HepG2 (cell line): ENCODE measurements around the gene TBC1D22A. TPM values are rescaled to one million over a fixed set of nuclear protein-coding genes. Genes with fewer than 3 reads are reported as not detected.

Experiments used
- ATAC-seq: fragments of 200-7000 bp; cut with Tn5 transposase; 3 replicates; pipeline ENCODE4 v1.9.1; 2020; ENCODE audit warnings: mild to moderate bottlenecking, moderate library complexity
- BruUV-seq: library from RNA; stranded (reverse); fragments of 400-500 nt; replicated peaks from 2 replicates; lab custom pipeline; 2021; lab: Mats Ljungman, UMichigan
- CTCF ChIA-PET: fragments of 300-600 bp; formaldehyde crosslinking; extraction: SDS; loops from one replicate; lab custom pipeline; 2021; ENCODE audit warnings: low total read pairs, inconsistent platforms, low intra/inter-chr PET ratio; lab: Yijun Ruan, JAX
- POLR2A ChIA-PET: fragments of 350-600 bp; sonication (Branson Sonifier 250); formaldehyde crosslinking; loops from one replicate; lab custom pipeline; 2020; ENCODE audit warnings: antibody characterized with exemption, inconsistent platforms; lab: Yijun Ruan, JAX
- DNase-seq: peaks from one replicate; pipeline ENCODE4 v3.0.0-alpha.2; 2015; ENCODE audit warnings: low spot score
- FAIRE-seq: peaks from 3 replicates; lab custom pipeline; 2011; peaks lifted over from hg19 to GRCh38; lab: Jason Lieb, UNC
- H2AFZ ChIP-seq: one replicate; pipeline ENCODE4 v1.6.1; 2011; ENCODE audit warnings: low read length, inconsistent platforms
- H3K27ac ChIP-seq: fragments of 300-600 bp; 3 replicates; pipeline ENCODE4 v1.8.0; 2011; ENCODE audit warnings: mixed run types, mild to moderate bottlenecking, mixed read lengths, low read length, inconsistent platforms; ENCODE audit not compliant: insufficient read depth; ENCODE audit errors: extremely low read length
- H3K27me3 ChIP-seq, 2 experiments: fragments of 200-600 bp in 1 of 2; 2 replicates in 1 of 2; 3 replicates in 1 of 2; pipeline versions ENCODE4 v1.6.0 to v1.8.0; 2011; ENCODE audit warnings: low read length in 2 of 2, mild to moderate bottlenecking in 2 of 2, moderate library complexity in 2 of 2, inconsistent platforms in 1 of 2; ENCODE audit not compliant: insufficient read depth in 2 of 2, control insufficient read depth in 1 of 2
- H3K36me3 ChIP-seq, 2 experiments: fragments of 200-600 bp in 1 of 2; replicated peaks in 1 of 2; 2 replicates in 1 of 2; 3 replicates in 1 of 2; pipeline versions ENCODE4 v1.5.1 to v1.8.0; 2011; ENCODE audit warnings: low read length in 2 of 2, inconsistent platforms in 1 of 2; ENCODE audit not compliant: insufficient read depth in 2 of 2, control insufficient read depth in 1 of 2
- H3K4me1 ChIP-seq: 2 replicates; pipeline ENCODE4 v1.5.1; 2012; ENCODE audit warnings: low read length, inconsistent platforms; ENCODE audit not compliant: insufficient read depth
- H3K4me2 ChIP-seq: 2 replicates; pipeline ENCODE4 v1.6.0; 2011; ENCODE audit warnings: low read depth, low read length, inconsistent platforms
- H3K4me3 ChIP-seq, 3 experiments: fragments of 200-600 bp in 1 of 3; sonication (generic), shearing (Covaris generic) in 1 of 3; replicated peaks in 1 of 3; 2 replicates each; pipeline ENCODE4 v1.5.1; 2011 to 2016; ENCODE audit warnings: low read length in 3 of 3, inconsistent platforms in 2 of 3, low read depth in 2 of 3, mild to moderate bottlenecking in 2 of 3, control low read depth in 1 of 3, mixed read lengths in 1 of 3; ENCODE audit not compliant: insufficient read depth in 1 of 3
- H3K79me2 ChIP-seq: one replicate; pipeline ENCODE4 v1.6.1; 2011; ENCODE audit warnings: low read length, inconsistent platforms; ENCODE audit not compliant: insufficient read depth
- H3K9ac ChIP-seq: 2 replicates; pipeline ENCODE4 v1.6.0; 2011; ENCODE audit warnings: mild to moderate bottlenecking, low read depth, low read length, inconsistent platforms; ENCODE audit not compliant: insufficient read depth
- H3K9me3 ChIP-seq: 2 replicates; pipeline ENCODE4 v1.5.1; 2012; ENCODE audit warnings: mild to moderate bottlenecking, low read length
- H4K20me1 ChIP-seq: 2 replicates; pipeline ENCODE4 v1.6.0; 2011; ENCODE audit warnings: inconsistent platforms, mild to moderate bottlenecking, low read length, moderate library complexity; ENCODE audit not compliant: insufficient read depth
- CHD4 ChIP-seq: fragments of 200-600 bp; sonication (generic); IDR thresholded peaks from 2 replicates; pipeline ENCODE4 v1.7.0; 2017; ENCODE audit warnings: mild to moderate bottlenecking, low read length, borderline replicate concordance
- DMTF1 ChIP-seq: sonication (generic); formaldehyde crosslinking; IDR thresholded peaks from 2 replicates; pipeline ENCODE4 v1.4.0; 2020; ENCODE audit warnings: mild to moderate bottlenecking, missing genetic modification reagents
- E2F5 ChIP-seq: sonication (generic); formaldehyde crosslinking; conservative IDR thresholded peaks from 2 replicates; pipeline ENCODE4 v1.4.0; 2020; ENCODE audit warnings: missing genetic modification reagents
- FOXO4 ChIP-seq: sonication (generic); formaldehyde crosslinking; conservative IDR thresholded peaks from 2 replicates; pipeline ENCODE4 v1.8.1; 2023; ENCODE audit warnings: missing genetic modification reagents
- MED8 ChIP-seq: sonication (generic); formaldehyde crosslinking; IDR thresholded peaks from 2 replicates; pipeline ENCODE4 v1.8.1; 2023; ENCODE audit warnings: mild to moderate bottlenecking, missing genetic modification reagents; ENCODE audit not compliant: insufficient replicate concordance
- NFRKB ChIP-seq: fragments of 450-650 bp; IDR thresholded peaks from 2 replicates; pipeline ENCODE4 v1.6.1; 2017
- NFYB ChIP-seq: sonication (generic); formaldehyde crosslinking; IDR thresholded peaks from 2 replicates; pipeline ENCODE4 v1.4.0; 2020; ENCODE audit warnings: missing genetic modification reagents
- SMAD3 ChIP-seq: sonication (generic); formaldehyde crosslinking; IDR thresholded peaks from 2 replicates; pipeline ENCODE4 v1.4.0; 2020; ENCODE audit warnings: missing genetic modification reagents
- TBL1XR1 ChIP-seq: fragments of 150-350 bp; IDR thresholded peaks from 2 replicates; pipeline ENCODE4 v1.6.1; 2014; ENCODE audit warnings: borderline replicate concordance, low read length; ENCODE audit not compliant: partially characterized antibody
- ZNF329 ChIP-seq: sonication (generic); formaldehyde crosslinking; IDR thresholded peaks from 2 replicates; pipeline ENCODE4 v1.9.0; 2021; ENCODE audit warnings: low read depth, mild to moderate bottlenecking, missing genetic modification reagents
- ZNF678 ChIP-seq: sonication (generic); formaldehyde crosslinking; IDR thresholded peaks from 2 replicates; pipeline ENCODE4 v1.4.0; 2020; ENCODE audit warnings: mild to moderate bottlenecking, missing genetic modification reagents
- WGBS: methylation state at CpG from one replicate; pipeline ENCODE4 v1.1.6; 2017; ENCODE audit warnings: low lambda C conversion rate; 5-methylcytosine and 5-hydroxymethylcytosine counted together
- in situ Hi-C: cut with HindIII; loops from 2 replicates; pipeline ENCODE4 v1.10.0; 2017; ENCODE audit warnings: low pct_unique_long_range_greater_than_20kb; ENCODE audit not compliant: extremely low pct_ligation_motif_present
- intact Hi-C: fragments of 100-400 bp; cut with micrococcal nuclease; formaldehyde crosslinking; loops from one replicate; pipeline ENCODE4 v1.10.0; 2022; ENCODE audit not compliant: unreplicated experiment
- polyA plus RNA-seq, 8 experiments: library from polyadenylated mRNA; depleted of rRNA in 3 of 8; stranded (reverse) in 7 of 8; unstranded in 1 of 8; fragments of >200 nt; fragmentation: Illumina TruSeq in 4 of 8; extraction: Trizol in 4 of 8; gene quantifications; 2 replicates each; pipeline versions ENCODE4 v1.2.1 to v1.2.3, GENCODE V29; 2011 to 2016; ENCODE audit warnings: low read depth in 4 of 8, missing spikeins in 1 of 8, mixed read lengths in 1 of 8; ENCODE audit not compliant: insufficient read depth in 1 of 8
- total RNA-seq, 5 experiments: library from RNA; depleted of rRNA; stranded (reverse); fragments of >200 nt; fragmentation: Illumina TruSeq; extraction: Trizol; gene quantifications; 2 replicates each; pipeline ENCODE4 v1.2.3, GENCODE V29; 2016; ENCODE audit warnings: low read depth in 1 of 5

Gene TBC1D22A
- total and polyA plus RNA-seq, 2 of the 13 experiments (the other 11 are each of a cell fraction or from before 2014, with no cell fraction given), result 17.3 to 18.0 TPM

- Histone ChIP-seq H4K20me1 (no peaks in the 10 kb centered on the region), H3K27ac (no peak overlapping the region), H3K9me3 (no peaks in the 10 kb centered on the region), H3K36me3 (peaks cover 9 to 29% of the 10 kb centered on the region in 2 experiments; a peak in 4 of 5 replicates), H3K4me2 (no peak overlapping the region), H2AFZ (no peak overlapping the region), H3K9ac (no peak overlapping the region), H3K4me1 (peaks cover 13% of the 10 kb centered on the region), H3K79me2 (no peaks in the 10 kb centered on the region), H3K27me3 (no peaks in the 10 kb centered on the region), H3K4me3 (no peak overlapping the region)
- 92% methylated on average over 24 of the region's 32 CpGs for WGBS
- ChIA-PET POLR2A (no interaction called here), CTCF (no interaction called here)
- ATAC-seq (no peak), FAIRE-seq (no peak), DNase-seq (no peak)
- TF ChIP-seq NFYB (CRISPR knock-in tag) (no peak), E2F5 (CRISPR knock-in tag) (no peak), FOXO4 (CRISPR knock-in tag) (no peak)
- in situ Hi-C loops (no loop called here), intact Hi-C loops (no loop called here)
- no TSS peak for BruUV-seq
Observed at GRCh38 chr22:46972901-46973831, 210.7 kb downstream of the TBC1D22A start.

- Histone ChIP-seq H3K4me2 (no peak overlapping the region), H2AFZ (no peak overlapping the region), H3K79me2 (no peaks in the 10 kb centered on the region), H3K27me3 (no peaks in the 10 kb centered on the region), H3K36me3 (peaks cover 9 to 33% of the 10 kb centered on the region in 2 experiments; a peak in 4 of 5 replicates), H3K27ac (no peak overlapping the region), H3K4me1 (peaks cover 13% of the 10 kb centered on the region), H3K9ac (no peak overlapping the region), H4K20me1 (no peaks in the 10 kb centered on the region), H3K9me3 (no peaks in the 10 kb centered on the region), H3K4me3 (no peak overlapping the region)
- BruUV-seq, result no TSS peak
- in situ Hi-C loops, result no loop called here
- DNase-seq (no peak), FAIRE-seq (no peak), ATAC-seq (no peak)
- ChIA-PET POLR2A (no interaction called here), CTCF (no interaction called here)
- 97% methylated on average over 11 of the region's 20 CpGs for WGBS
- intact Hi-C loops, result no loop called here
- TF ChIP-seq CHD4, result no peak
- TF ChIP-seq DMTF1, result no peak
- no peak for TF ChIP-seq SMAD3 (CRISPR knock-in tag)
- TF ChIP-seq TBL1XR1, result no peak
- no peak for TF ChIP-seq NFRKB
- TF ChIP-seq ZNF678, result no peak
- no peak for TF ChIP-seq ZNF329 (CRISPR knock-in tag)
- TF ChIP-seq MED8, result no peak
Observed at GRCh38 chr22:46974077-46974476, 211.6 kb downstream of the TBC1D22A start.
